Activated naive CD4-positive, alpha-beta T cell treated with anti-CD3 and anti-CD28 coated beads, Interleukin-2, amount 50 U/mL, for 72 hours (primary cell): Measurements from ENCODE around the gene CCDC188. TPM values are rescaled to one million over a fixed set of nuclear protein-coding genes. Genes with fewer than 3 reads are reported as not detected.

Experiments used
- total RNA-seq, 2 donors: library from RNA; stranded (reverse); gene quantifications; one replicate each; pipeline ENCODE4 v1.2.3, GENCODE V29; 2022

The CCDC188 gene
- total RNA-seq, 2 donors from 2014 or later, result not detected

Other genes with a start within 250 kb of the CCDC188 start
- gene COMT, start 209.3 kb downstream of the CCDC188 start, total RNA-seq, result 100 to 1,000 TPM in 1 of 2 donors, 10 to 100 TPM in 1; 39.7 to 113 TPM
- 10 to 100 TPM in 1 of 2 donors, 1 to 10 TPM in 1; 4.6 to 33.0 TPM for gene TXNRD2, start 209.2 kb downstream of the CCDC188 start, total RNA-seq
- gene ARVCF, start 134.2 kb downstream of the CCDC188 start, total RNA-seq, result 1 to 10 TPM; 1.9 to 4.3 TPM
- gene TANGO2, start 129.9 kb downstream of the CCDC188 start, total RNA-seq, result 10 to 100 TPM; 19.1 to 19.3 TPM
- 10 to 100 TPM; 37.0 to 66.7 TPM for gene DGCR8, start 70.8 kb downstream of the CCDC188 start, total RNA-seq
- 100 to 1,000 TPM; 295 to 349 TPM for gene RANBP1, start 35.0 kb downstream of the CCDC188 start, total RNA-seq
- gene TRMT2A, start 33.8 kb downstream of the CCDC188 start, total RNA-seq, result 10 to 100 TPM; 79.9 to 93.9 TPM
- 10 to 100 TPM; 17.6 to 55.4 TPM for gene ZDHHC8, start 19.3 kb downstream of the CCDC188 start, total RNA-seq
- 1 to 10 TPM; 1.1 to 2.2 TPM for gene RTN4R, start 117.3 kb upstream of the CCDC188 start, total RNA-seq
- gene DGCR6L, start 169.0 kb upstream of the CCDC188 start, total RNA-seq, result 10 to 100 TPM in 1 of 2 donors, 1 to 10 TPM in 1; 8.6 to 29.6 TPM
- gene ZNF74, start 243.1 kb upstream of the CCDC188 start, total RNA-seq, result 1 to 10 TPM; 6.4 to 9.2 TPM